NT2/D1 (cell line): Measurements from ENCODE around the gene USP40.

Experiments
- YY1 ChIP-seq: IDR thresholded peaks from 2 replicates; pipeline ENCODE4 v1.6.1; 2011; ENCODE audit not compliant: insufficient read length, insufficient read depth
- ZNF274 ChIP-seq: IDR thresholded peaks from 2 replicates; pipeline ENCODE4 v1.6.1; 2011; ENCODE audit warnings: mild to moderate bottlenecking, low read depth, low read length

- TF ChIP-seq ZNF274 (no peak), YY1 (no peak)
Measured at GRCh38 chr2:233600386-233600785, 33.8 kb upstream of the USP40 start.
